SIG-M5 treated with dmso at 0.1 percent for 504 hours (cell line): ENCODE measurements around the gene HACD2.

Source experiments
- DNase-seq: peaks from one replicate; lab custom pipeline; 2025; ENCODE audit not compliant: unreplicated experiment; lab: John Stamatoyannopoulos, UW

Gene HACD2

GRCh38 chr3:123486460-123486859 is 98.4 kb downstream of the HACD2 start:
- DNase-seq = no peak

GRCh38 chr3:123485551-123485950 is 99.3 kb downstream of the HACD2 start:
- no peak for DNase-seq

- no peak for DNase-seq
Observed at GRCh38 chr3:123483146-123483545, 101.7 kb downstream of the HACD2 start.

- DNase-seq = no peak
Observed at GRCh38 chr3:123481722-123482457, 103.0 kb downstream of the HACD2 start.

GRCh38 chr3:123481071-123481470 is 103.8 kb downstream of the HACD2 start:
- no peak for DNase-seq

- DNase-seq = no peak
Observed at GRCh38 chr3:123480428-123480827, 104.4 kb downstream of the HACD2 start.

GRCh38 chr3:123479891-123480290 is 105.0 kb downstream of the HACD2 start:
- DNase-seq = no peak

GRCh38 chr3:123478314-123478713 is 106.5 kb downstream of the HACD2 start:
- no peak for DNase-seq

- no peak for DNase-seq
Observed at GRCh38 chr3:123476967-123477750, 107.7 kb downstream of the HACD2 start.

GRCh38 chr3:123475786-123476185 is 109.1 kb downstream of the HACD2 start:
- DNase-seq = no peak

GRCh38 chr3:123471106-123471505 is 113.7 kb downstream of the HACD2 start:
- DNase-seq = no peak

GRCh38 chr3:123469323-123469995 is 115.4 kb downstream of the HACD2 start:
- no peak for DNase-seq

- DNase-seq = no peak
Observed at GRCh38 chr3:123467046-123467445, 117.8 kb downstream of the HACD2 start.

- no peak for DNase-seq
Observed at GRCh38 chr3:123464211-123464610, 120.6 kb downstream of the HACD2 start.

- peak; percentile 23 for DNase-seq
Observed at GRCh38 chr3:123459862-123460261, 125.0 kb downstream of the HACD2 start.

GRCh38 chr3:123458255-123458654 is 126.6 kb downstream of the HACD2 start:
- no peak for DNase-seq

- no peak for DNase-seq
Observed at GRCh38 chr3:123457841-123458240, 127.0 kb downstream of the HACD2 start.

- DNase-seq = no peak
Observed at GRCh38 chr3:123453675-123454074, 131.2 kb downstream of the HACD2 start.

- DNase-seq = peak; percentile 74
Observed at GRCh38 chr3:123451186-123451585, 133.7 kb downstream of the HACD2 start.

- no peak for DNase-seq
Observed at GRCh38 chr3:123449997-123450604, 134.8 kb downstream of the HACD2 start.
